SK-N-SH (cell line): ENCODE data around the gene PANX2.

Source experiments
- FOSL2 ChIP-seq: IDR thresholded peaks from 2 replicates; pipeline ENCODE4 v1.4.0; 2012; ENCODE audit warnings: low read depth, mild to moderate bottlenecking, moderate library complexity, borderline replicate concordance
- FOXJ3 ChIP-seq: sonication (generic); formaldehyde crosslinking; IDR thresholded peaks from 2 replicates; pipeline ENCODE4 v1.5.1; 2020; ENCODE audit warnings: mild to moderate bottlenecking, missing genetic modification reagents
- JUND ChIP-seq: IDR thresholded peaks from 2 replicates; pipeline ENCODE4 v1.4.0; 2012
- POLR2AphosphoS5 ChIP-seq: IDR thresholded peaks from 2 replicates; pipeline ENCODE4 v1.6.1; 2012; ENCODE audit warnings: low read depth, low read length
- RAD21 ChIP-seq: IDR thresholded peaks from 2 replicates; pipeline ENCODE4 v1.6.1; 2012; ENCODE audit warnings: mild to moderate bottlenecking, low read length
- RXRA ChIP-seq: IDR thresholded peaks from 2 replicates; pipeline ENCODE4 v1.4.0; 2012; ENCODE audit warnings: low read depth, mild to moderate bottlenecking, borderline replicate concordance
- SIN3A ChIP-seq: IDR thresholded peaks from 2 replicates; pipeline ENCODE4 v1.6.1; 2012; ENCODE audit warnings: low read depth, mild to moderate bottlenecking, low read length, moderate library complexity, borderline replicate concordance
- TF ChIP-seq, protein P1 (sequence below): fragments of 200-600 bp; sonication (generic); IDR thresholded peaks from 2 replicates; pipeline ENCODE4 v1.6.1; 2017; ENCODE audit warnings: antibody characterized with exemption, mild to moderate bottlenecking, moderate library complexity
- TF ChIP-seq, protein P2 (sequence below): IDR thresholded peaks from 2 replicates; pipeline ENCODE4 v1.4.0; 2012; ENCODE audit warnings: low read depth
- TF ChIP-seq, protein P3 (sequence below): IDR thresholded peaks from 2 replicates; pipeline ENCODE4; 2012
- TF ChIP-seq, protein P4 (sequence below): fragments of 150-350 bp; IDR thresholded peaks from 2 replicates; pipeline ENCODE4 v1.6.1; 2016; ENCODE audit warnings: mild to moderate bottlenecking, low read depth, low read length

DNA sequence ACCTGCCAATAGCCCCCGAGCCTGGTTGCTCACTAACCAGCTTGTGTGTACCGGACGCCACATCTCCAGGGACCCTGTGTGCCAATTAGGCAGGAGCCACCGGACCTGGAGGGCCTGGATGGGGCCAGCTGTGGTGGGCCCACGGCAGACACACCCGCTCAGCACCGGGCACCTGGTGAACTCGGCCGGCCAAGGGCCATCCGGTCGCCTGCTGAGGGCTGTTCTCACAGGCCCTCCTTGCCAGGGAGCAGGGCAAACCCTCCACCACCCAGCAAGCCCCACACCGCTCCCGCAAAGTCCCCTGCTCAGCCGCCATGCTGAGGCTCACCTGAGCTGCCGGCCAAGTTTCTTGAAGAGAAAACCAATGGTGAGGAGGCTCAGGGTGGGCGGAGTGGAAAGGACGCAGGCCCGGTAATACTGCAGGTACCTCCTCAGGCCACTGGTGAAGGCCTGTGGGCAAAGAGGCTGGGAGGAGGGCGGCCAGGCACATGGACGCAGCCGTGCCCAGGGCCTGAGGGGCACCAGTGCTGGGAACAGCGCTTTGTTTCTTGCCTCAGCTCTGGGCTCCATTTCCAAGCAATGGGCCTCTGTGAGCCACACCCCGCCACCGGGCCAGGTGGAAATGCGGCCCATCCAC, 57.2 kb downstream of the PANX2 start:
- TF ChIP-seq FOXJ3 (CRISPR knock-in tag), result no peak
- no peak for TF ChIP-seq FOSL2
- TF ChIP-seq, protein P1, sequence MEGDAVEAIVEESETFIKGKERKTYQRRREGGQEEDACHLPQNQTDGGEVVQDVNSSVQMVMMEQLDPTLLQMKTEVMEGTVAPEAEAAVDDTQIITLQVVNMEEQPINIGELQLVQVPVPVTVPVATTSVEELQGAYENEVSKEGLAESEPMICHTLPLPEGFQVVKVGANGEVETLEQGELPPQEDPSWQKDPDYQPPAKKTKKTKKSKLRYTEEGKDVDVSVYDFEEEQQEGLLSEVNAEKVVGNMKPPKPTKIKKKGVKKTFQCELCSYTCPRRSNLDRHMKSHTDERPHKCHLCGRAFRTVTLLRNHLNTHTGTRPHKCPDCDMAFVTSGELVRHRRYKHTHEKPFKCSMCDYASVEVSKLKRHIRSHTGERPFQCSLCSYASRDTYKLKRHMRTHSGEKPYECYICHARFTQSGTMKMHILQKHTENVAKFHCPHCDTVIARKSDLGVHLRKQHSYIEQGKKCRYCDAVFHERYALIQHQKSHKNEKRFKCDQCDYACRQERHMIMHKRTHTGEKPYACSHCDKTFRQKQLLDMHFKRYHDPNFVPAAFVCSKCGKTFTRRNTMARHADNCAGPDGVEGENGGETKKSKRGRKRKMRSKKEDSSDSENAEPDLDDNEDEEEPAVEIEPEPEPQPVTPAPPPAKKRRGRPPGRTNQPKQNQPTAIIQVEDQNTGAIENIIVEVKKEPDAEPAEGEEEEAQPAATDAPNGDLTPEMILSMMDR, result no peak
- TF ChIP-seq, protein P2, sequence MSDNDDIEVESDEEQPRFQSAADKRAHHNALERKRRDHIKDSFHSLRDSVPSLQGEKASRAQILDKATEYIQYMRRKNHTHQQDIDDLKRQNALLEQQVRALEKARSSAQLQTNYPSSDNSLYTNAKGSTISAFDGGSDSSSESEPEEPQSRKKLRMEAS, result no peak
- no peak for TF ChIP-seq POLR2AphosphoS5
- TF ChIP-seq, protein P3, sequence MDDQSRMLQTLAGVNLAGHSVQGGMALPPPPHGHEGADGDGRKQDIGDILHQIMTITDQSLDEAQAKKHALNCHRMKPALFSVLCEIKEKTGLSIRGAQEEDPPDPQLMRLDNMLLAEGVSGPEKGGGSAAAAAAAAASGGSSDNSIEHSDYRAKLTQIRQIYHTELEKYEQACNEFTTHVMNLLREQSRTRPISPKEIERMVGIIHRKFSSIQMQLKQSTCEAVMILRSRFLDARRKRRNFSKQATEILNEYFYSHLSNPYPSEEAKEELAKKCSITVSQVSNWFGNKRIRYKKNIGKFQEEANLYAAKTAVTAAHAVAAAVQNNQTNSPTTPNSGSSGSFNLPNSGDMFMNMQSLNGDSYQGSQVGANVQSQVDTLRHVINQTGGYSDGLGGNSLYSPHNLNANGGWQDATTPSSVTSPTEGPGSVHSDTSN, result no peak
- no peak for TF ChIP-seq RAD21
- TF ChIP-seq, protein P4, sequence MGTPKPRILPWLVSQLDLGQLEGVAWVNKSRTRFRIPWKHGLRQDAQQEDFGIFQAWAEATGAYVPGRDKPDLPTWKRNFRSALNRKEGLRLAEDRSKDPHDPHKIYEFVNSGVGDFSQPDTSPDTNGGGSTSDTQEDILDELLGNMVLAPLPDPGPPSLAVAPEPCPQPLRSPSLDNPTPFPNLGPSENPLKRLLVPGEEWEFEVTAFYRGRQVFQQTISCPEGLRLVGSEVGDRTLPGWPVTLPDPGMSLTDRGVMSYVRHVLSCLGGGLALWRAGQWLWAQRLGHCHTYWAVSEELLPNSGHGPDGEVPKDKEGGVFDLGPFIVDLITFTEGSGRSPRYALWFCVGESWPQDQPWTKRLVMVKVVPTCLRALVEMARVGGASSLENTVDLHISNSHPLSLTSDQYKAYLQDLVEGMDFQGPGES, result no peak
- TF ChIP-seq RXRA, result no peak
- no peak for TF ChIP-seq SIN3A
- TF ChIP-seq JUND, result no peak
